H1 (cell line): ENCODE measurements around the gene RAB3IL1. TPM values are rescaled to one million over a fixed set of nuclear protein-coding genes. Genes with fewer than 3 reads are reported as not detected.

Source experiments
- CTCF ChIA-PET: fragments of 300-600 bp; sonication (Branson Sonifier 250); formaldehyde crosslinking; loops from one replicate; lab custom pipeline; 2021; ENCODE audit not compliant: partially characterized antibody; lab: Charles Lee
- POLR2A ChIA-PET: fragments of 300-600 bp; sonication (Branson Sonifier 250); formaldehyde crosslinking; loops from one replicate; lab custom pipeline; 2021; ENCODE audit warnings: inconsistent platforms; ENCODE audit not compliant: partially characterized antibody; lab: Charles Lee
- DNase-seq, 2 experiments: peaks; one replicate each; pipeline versions ENCODE4 v3.0.0 to v3.0.0-alpha.2; 2010 to 2022; ENCODE audit warnings: low spot score in 2 of 2, low read depth in 1 of 2, mixed read lengths in 1 of 2
- FAIRE-seq: peaks from 2 replicates; lab custom pipeline; 2011; peaks lifted over from hg19 to GRCh38; lab: Jason Lieb, UNC
- H2AFZ ChIP-seq: 2 replicates; pipeline ENCODE4 v1.8.1; 2012; ENCODE audit warnings: low read length, inconsistent platforms
- H2AK5ac ChIP-seq: 2 replicates; pipeline ENCODE4 v1.6.1; 2013; ENCODE audit warnings: low read depth, low read length
- H2BK120ac ChIP-seq: replicated peaks from 2 replicates; pipeline ENCODE3; 2013; ENCODE audit warnings: low read depth, low read length, inconsistent platforms
- H2BK12ac ChIP-seq: 2 replicates; pipeline ENCODE4 v1.6.1; 2013; ENCODE audit warnings: low read depth, low read length
- H2BK15ac ChIP-seq: 2 replicates; pipeline ENCODE4 v1.6.1; 2013; ENCODE audit warnings: low read length
- H2BK20ac ChIP-seq: 2 replicates; pipeline ENCODE4 v1.6.1; 2013; ENCODE audit warnings: low read length
- H2BK5ac ChIP-seq: 2 replicates; pipeline ENCODE4 v1.6.1; 2013; ENCODE audit warnings: low read depth, low read length
- H3K14ac ChIP-seq: 2 replicates; pipeline ENCODE4 v1.6.1; 2013; ENCODE audit warnings: inconsistent platforms; ENCODE audit not compliant: insufficient read length
- H3K18ac ChIP-seq: 2 replicates; pipeline ENCODE4 v1.6.1; 2013; ENCODE audit warnings: low read length; ENCODE audit errors: extremely low read depth
- H3K23ac ChIP-seq: 2 replicates; pipeline ENCODE4 v1.6.1; 2013; ENCODE audit warnings: inconsistent platforms; ENCODE audit not compliant: insufficient read length
- H3K23me2 ChIP-seq: 2 replicates; pipeline ENCODE4 v1.6.1; 2013; ENCODE audit warnings: low read depth, low read length
- H3K27ac ChIP-seq: 2 replicates; pipeline ENCODE4 v1.6.1; 2011; ENCODE audit warnings: low read depth, low read length, inconsistent platforms
- H3K27me3 ChIP-seq, 4 experiments: replicated peaks in 1 of 4; 1 replicate in 1 of 4; 2 replicates in 3 of 4; pipeline versions ENCODE4 v1.6.1 to v1.8.1; 2011 to 2013; ENCODE audit warnings: low read length in 3 of 4, mild to moderate bottlenecking in 3 of 4, inconsistent platforms in 2 of 4, mixed read lengths in 2 of 4, moderate library complexity in 1 of 4; ENCODE audit not compliant: control insufficient read depth in 3 of 4, insufficient read depth in 3 of 4; ENCODE audit errors: extremely low read depth in 1 of 4
- H3K36me3 ChIP-seq, 4 experiments: 2 replicates each; pipeline versions ENCODE4 v1.6.1 to v1.8.1; 2011 to 2013; ENCODE audit warnings: mild to moderate bottlenecking in 4 of 4, low read length in 3 of 4, moderate library complexity in 2 of 4, control low read depth in 1 of 4, inconsistent platforms in 1 of 4; ENCODE audit not compliant: insufficient read depth in 4 of 4, control insufficient read depth in 2 of 4
- H3K4ac ChIP-seq: replicated peaks from 2 replicates; pipeline ENCODE3; 2013; ENCODE audit warnings: low read length, low read depth, mixed read lengths, inconsistent platforms; ENCODE audit not compliant: insufficient read length
- H3K4me1 ChIP-seq, 4 experiments: replicated peaks in 1 of 4; 1 replicate in 1 of 4; 2 replicates in 3 of 4; pipeline versions ENCODE4 v1.6.1 to v1.8.1; 2011 to 2013; ENCODE audit warnings: low read length in 3 of 4, inconsistent platforms in 2 of 4, mixed read lengths in 1 of 4; ENCODE audit not compliant: insufficient read depth in 4 of 4, control insufficient read depth in 3 of 4
- H3K4me2 ChIP-seq, 2 experiments: 2 replicates each; pipeline versions ENCODE4 v1.6.1 to v1.8.1; 2011 to 2013; ENCODE audit warnings: low read depth in 2 of 2, low read length in 2 of 2, control low read depth in 1 of 2, inconsistent platforms in 1 of 2, mild to moderate bottlenecking in 1 of 2; ENCODE audit not compliant: insufficient read depth in 1 of 2
- H3K4me3 ChIP-seq, 4 experiments: fragments of 200-600, 300-600 bp in 1 of 4; sonication (generic), shearing (Covaris generic), sonication (Bioruptor Twin) in 1 of 4; 2 replicates each; pipeline versions ENCODE4 v1.5.1 to v1.8.1; 2011 to 2016; ENCODE audit warnings: low read length in 4 of 4, low read depth in 3 of 4, control low read depth in 2 of 4, inconsistent platforms in 2 of 4, mild to moderate bottlenecking in 2 of 4, mixed read lengths in 1 of 4, moderate library complexity in 1 of 4; ENCODE audit not compliant: insufficient read depth in 2 of 4; ENCODE audit errors: extremely low read depth in 1 of 4
- H3K56ac ChIP-seq: replicated peaks from 2 replicates; pipeline ENCODE3; 2013; ENCODE audit warnings: low read depth, mild to moderate bottlenecking, mixed read lengths, low read length, inconsistent platforms; ENCODE audit not compliant: insufficient read length
- H3K79me1 ChIP-seq: 2 replicates; pipeline ENCODE4 v1.6.1; 2013; ENCODE audit warnings: low read depth, low read length, control low read depth
- H3K79me2 ChIP-seq, 2 experiments: 2 replicates each; pipeline versions ENCODE4 v1.6.1 to v1.8.1; 2012 to 2013; ENCODE audit warnings: low read length in 2 of 2, mild to moderate bottlenecking in 2 of 2, inconsistent platforms in 1 of 2; ENCODE audit not compliant: insufficient read depth in 2 of 2, control insufficient read depth in 1 of 2
- H3K9ac ChIP-seq, 4 experiments: replicated peaks in 1 of 4; 1 replicate in 1 of 4; 2 replicates in 3 of 4; pipeline versions ENCODE4 v1.6.1 to v1.8.1; 2011 to 2013; ENCODE audit warnings: low read depth in 3 of 4, low read length in 3 of 4, control low read depth in 2 of 4, mild to moderate bottlenecking in 2 of 4, moderate library complexity in 2 of 4, inconsistent platforms in 1 of 4; ENCODE audit errors: extremely low read depth in 1 of 4
- H3K9me3 ChIP-seq, 2 experiments: 2 replicates each; pipeline versions ENCODE4 v1.6.1 to v1.8.1; 2012 to 2013; ENCODE audit warnings: mild to moderate bottlenecking in 2 of 2, moderate library complexity in 2 of 2, control low read depth in 1 of 2, inconsistent platforms in 1 of 2, low read depth in 1 of 2, low read length in 1 of 2, mixed read lengths in 1 of 2; ENCODE audit not compliant: insufficient read depth in 2 of 2
- H4K20me1 ChIP-seq, 2 experiments: replicated peaks in 1 of 2; 2 replicates each; pipeline versions ENCODE3 to v1.8.1; 2011 to 2013; ENCODE audit warnings: inconsistent platforms in 2 of 2, low read length in 2 of 2, mild to moderate bottlenecking in 1 of 2; ENCODE audit not compliant: insufficient read depth in 2 of 2, control insufficient read depth in 1 of 2
- H4K5ac ChIP-seq: 2 replicates; pipeline ENCODE4 v1.6.1; 2013; ENCODE audit warnings: low read length, low read depth, mixed read lengths, inconsistent platforms; ENCODE audit not compliant: insufficient read length
- H4K8ac ChIP-seq: 2 replicates; pipeline ENCODE4 v1.8.0; 2013; ENCODE audit warnings: mild to moderate bottlenecking, moderate library complexity, low read length, inconsistent platforms; ENCODE audit not compliant: insufficient read depth; ENCODE audit errors: extremely low read depth
- H4K91ac ChIP-seq: replicated peaks from 2 replicates; pipeline ENCODE3; 2013; ENCODE audit warnings: low read length, mixed read lengths, inconsistent platforms; ENCODE audit not compliant: insufficient read length
- SUZ12 ChIP-seq: fragments of 200-600 bp; sonication (generic); IDR thresholded peaks from 2 replicates; pipeline ENCODE4 v1.6.1; 2012; ENCODE audit warnings: mild to moderate bottlenecking, inconsistent platforms, low read length, moderate library complexity, mixed read lengths
- WGBS, 2 experiments: shearing (Covaris generic) in 1 of 2; methylation state at CpG; one replicate each; pipeline versions ENCODE4 v1.1.6 to v1.1.7; 2013 to 2015; ENCODE audit warnings: low lambda C conversion rate in 2 of 2, mixed read lengths in 2 of 2, inconsistent platforms in 1 of 2, low coverage in 1 of 2, missing lambda C conversion rate in 1 of 2; ENCODE audit not compliant: insufficient replicate concordance in 2 of 2, insufficient coverage in 1 of 2, insufficient read length in 1 of 2; ENCODE audit errors: extremely low coverage in 1 of 2, missing lambda C conversion rate in 1 of 2; 5-methylcytosine and 5-hydroxymethylcytosine counted together
- polyA plus RNA-seq, 7 experiments: library from polyadenylated mRNA; depleted of rRNA in 3 of 7; stranded (reverse) in 5 of 7; unstranded in 2 of 7; fragments of >200 nt in 5 of 7; fragments of 200-250 nt in 2 of 7; gene quantifications; 1 replicate in 5 of 7; 2 replicates in 1 of 7; 4 replicates in 1 of 7; pipeline versions ENCODE4 v1.2.1 to v1.2.3, GENCODE V29; 2011 to 2013; ENCODE audit warnings: missing spikeins in 2 of 7, mixed read lengths in 2 of 7
- total RNA-seq: library from RNA; stranded (reverse); fragmentation: NEBNext Ultra II Directional; extraction: Animal tissue kit (Norgen Biotek cat#: 25700); gene quantifications from 2 replicates; pipeline ENCODE4 v1.2.1, GENCODE V29; 2021
- TF ChIP-seq, protein P1 (sequence below): IDR thresholded peaks from 2 replicates; pipeline ENCODE4 v1.6.1; 2012; ENCODE audit warnings: inconsistent platforms

Gene RAB3IL1
- total and polyA plus RNA-seq, 2 of the 8 experiments (the other 6 are each of a cell fraction or from before 2014, with no cell fraction given) = 6.8 to 7.9 TPM

DNA sequence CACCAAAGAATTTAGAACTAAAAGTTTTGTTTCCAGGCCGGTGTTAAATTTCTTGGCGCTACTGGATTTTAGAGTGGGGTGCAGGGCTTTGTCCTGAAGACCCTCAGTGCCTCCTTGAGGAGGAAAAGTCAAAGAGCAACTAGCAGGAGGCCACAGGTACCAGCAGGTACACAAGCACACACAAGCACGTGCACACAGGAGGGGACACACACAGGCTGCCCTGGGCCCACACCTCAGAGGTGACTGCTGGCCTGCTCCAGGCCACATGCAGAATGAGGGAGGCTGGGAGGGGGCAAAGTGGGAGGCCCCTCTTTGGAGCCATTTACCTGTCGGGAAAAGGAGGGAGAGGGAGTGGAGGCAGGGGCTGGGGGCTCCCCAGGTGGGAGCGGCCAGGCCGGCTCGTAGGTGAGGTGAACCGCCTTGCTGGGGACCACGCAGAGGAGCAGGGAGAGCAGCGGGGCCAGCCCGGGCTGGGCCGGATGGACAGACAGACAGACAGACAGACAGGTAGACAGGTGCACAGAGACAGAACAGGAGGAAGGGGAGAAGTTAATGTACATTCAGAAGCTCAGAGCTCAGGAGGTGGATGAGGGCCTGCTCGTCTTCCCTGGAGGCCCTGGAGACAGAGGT, 12.2 kb downstream of the RAB3IL1 start:
- H3K9me3 ChIP-seq = no peaks in the 10 kb centered on the region
- H3K27me3 ChIP-seq = no peaks in the 10 kb centered on the region
- H4K8ac ChIP-seq = peak overlapping the region; percentile 63; the same call in 1 of the 2 replicates
- no peaks in the 10 kb centered on the region for H3K79me2 ChIP-seq
- WGBS, 2 experiments = 79% methylated on average over 8 of the region's 13 CpGs; no CpG with 5 or more reads in 1 of the 2 experiments
- peak overlapping the region; percentile 65 for H4K91ac ChIP-seq
- H3K23me2 ChIP-seq = no peaks in the 10 kb centered on the region
- no peak overlapping the region for H3K56ac ChIP-seq
- POLR2A ChIA-PET = interaction anchor here (0.7 to 15.5 kb wide), 9 partner anchors 13 to 62 kb away, joined by 3 to 137 read pairs (median 4); partner anchors contain the start of genes BEST1, FADS3 and FTH1
- no peaks in the 10 kb centered on the region for H4K20me1 ChIP-seq
- no peak overlapping the region for H3K23ac ChIP-seq
- no peak overlapping the region; the same call in 1 of the 2 replicates for H2AFZ ChIP-seq
- 0 out of 2 replicates have a peak overlapping the region, but pooled peaks have one; percentile 17 for H2BK12ac ChIP-seq
- peak overlapping the region; percentile 27 to 77; a peak in 2 of 4 replicates for H3K4me2 ChIP-seq
- H3K18ac ChIP-seq = peak overlapping the region; percentile 38
- H2BK120ac ChIP-seq = no peak overlapping the region
- H3K4ac ChIP-seq = no peak overlapping the region
- no peak for FAIRE-seq
- CTCF ChIA-PET = interaction anchor here (0.6 to 23.2 kb wide), 19 partner anchors 7 to 315 kb away, joined by 3 to 658 read pairs (median 8); partner anchors contain the start of genes BEST1 and RAB3IL1
- H2BK5ac ChIP-seq = peak overlapping the region; percentile 86; the same call in 1 of the 2 replicates
- H3K27ac ChIP-seq = no peak overlapping the region
- TF ChIP-seq, protein P1, sequence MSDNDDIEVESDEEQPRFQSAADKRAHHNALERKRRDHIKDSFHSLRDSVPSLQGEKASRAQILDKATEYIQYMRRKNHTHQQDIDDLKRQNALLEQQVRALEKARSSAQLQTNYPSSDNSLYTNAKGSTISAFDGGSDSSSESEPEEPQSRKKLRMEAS = 0 out of 2 replicates have a peak, but pooled peaks have one; percentile 56
- no peak for TF ChIP-seq SUZ12
- H2BK15ac ChIP-seq = peak overlapping the region; percentile 81; the same call in 1 of the 2 replicates
- H2BK20ac ChIP-seq = no peak overlapping the region
- H2AK5ac ChIP-seq = no peak overlapping the region
- no peak overlapping the region for H3K14ac ChIP-seq
- no peak for DNase-seq
- peaks cover 0 to 31% (median 19%) of the 10 kb centered on the region in 4 experiments; a peak in 6 of 7 replicates for H3K4me1 ChIP-seq
- peak overlapping the region in 1 of 4 experiments; percentile 51; a peak in 1 of 8 replicates for H3K4me3 ChIP-seq
- no peaks in the 10 kb centered on the region for H3K79me1 ChIP-seq
- peak overlapping the region; percentile 4 for H4K5ac ChIP-seq
- H3K9ac ChIP-seq = no peak overlapping the region; a peak in 1 of 7 replicates
- H3K36me3 ChIP-seq = no peaks in the 10 kb centered on the region
